GM12873 (cell line): Measurements from ENCODE around the gene MTO1.

Source experiments
- CTCF ChIP-seq: IDR thresholded peaks from 2 replicates; pipeline ENCODE4 v1.5.1; 2012; ENCODE audit warnings: low read depth, mild to moderate bottlenecking, moderate library complexity, low read length, control low read depth; ENCODE audit not compliant: insufficient read depth; ENCODE audit errors: missing control alignments

The MTO1 gene

GRCh38 chr6:73506246-73506645 is 44.7 kb downstream of the MTO1 start:
- no peak for TF ChIP-seq CTCF

GRCh38 chr6:73508776-73509175 is 47.2 kb downstream of the MTO1 start:
- TF ChIP-seq CTCF = no peak

- no peak for TF ChIP-seq CTCF
Measured at GRCh38 chr6:73509851-73510250, 48.3 kb downstream of the MTO1 start.

- TF ChIP-seq CTCF = no peak
Measured at GRCh38 chr6:73511796-73512195, 50.3 kb downstream of the MTO1 start.

- TF ChIP-seq CTCF = no peak
Measured at GRCh38 chr6:73513496-73513854, 51.9 kb downstream of the MTO1 start.

- no peak for TF ChIP-seq CTCF
Measured at GRCh38 chr6:73514746-73515110, 53.2 kb downstream of the MTO1 start.

- no peak for TF ChIP-seq CTCF
Measured at GRCh38 chr6:73515204-73515655, 53.7 kb downstream of the MTO1 start.
